OCI-LY1 (cell line): ENCODE results near the gene NFIX.

Experiments
- H2AFZ ChIP-seq: fragments of 200-600 bp; sonication (generic), shearing (Covaris generic); 2 replicates; pipeline ENCODE4 v1.6.0; 2014; ENCODE audit warnings: antibody characterized with exemption, mild to moderate bottlenecking, low read length
- H3F3A ChIP-seq: fragments of 200-600 bp; sonication (generic), shearing (Covaris generic); 2 replicates; pipeline ENCODE4 v1.6.0; 2014; ENCODE audit warnings: mild to moderate bottlenecking, antibody characterized with exemption, low read length, moderate library complexity; ENCODE audit not compliant: insufficient read depth
- H3K27ac ChIP-seq: fragments of 200-600 bp; sonication (generic); 2 replicates; pipeline ENCODE4 v1.5.1; 2014; ENCODE audit warnings: low read length, mixed run types, mild to moderate bottlenecking, low read depth; ENCODE audit not compliant: poor library complexity, severe bottlenecking
- H3K27me3 ChIP-seq: fragments of 200-600 bp; sonication (generic); 2 replicates; pipeline ENCODE4 v1.6.0; 2014; ENCODE audit warnings: antibody characterized with exemption, mild to moderate bottlenecking, low read length, moderate library complexity; ENCODE audit not compliant: insufficient read depth
- H3K36me3 ChIP-seq: fragments of 200-600 bp; sonication (generic); 2 replicates; pipeline ENCODE4 v1.6.1; 2014; ENCODE audit warnings: mild to moderate bottlenecking, antibody characterized with exemption, low read length, moderate library complexity, mixed read lengths; ENCODE audit not compliant: insufficient read depth
- H3K4me1 ChIP-seq: fragments of 200-600 bp; sonication (generic); 2 replicates; pipeline ENCODE4 v1.5.1; 2014; ENCODE audit warnings: mild to moderate bottlenecking, low read length, moderate library complexity; ENCODE audit not compliant: insufficient read depth, severe bottlenecking
- H3K4me2 ChIP-seq: fragments of 200-600 bp; sonication (generic), shearing (Covaris generic); 2 replicates; pipeline ENCODE4 v1.6.1; 2014; ENCODE audit warnings: low read length
- H3K4me3 ChIP-seq: fragments of 200-600 bp; sonication (generic); 2 replicates; pipeline ENCODE4 v1.5.1; 2014; ENCODE audit warnings: low read length, low read depth, mild to moderate bottlenecking, mixed read lengths; ENCODE audit not compliant: poor library complexity, severe bottlenecking
- H3K79me2 ChIP-seq: fragments of 200-600 bp; shearing (Covaris generic); 2 replicates; pipeline ENCODE4 v1.6.1; 2016; ENCODE audit warnings: mixed run types, low read length, mixed read lengths; ENCODE audit not compliant: insufficient read depth
- H3K9ac ChIP-seq: fragments of 200-600 bp; sonication (generic), shearing (Covaris generic); 2 replicates; pipeline ENCODE4 v1.6.1; 2014; ENCODE audit warnings: mild to moderate bottlenecking, low read length, mixed read lengths
- H3K9me2 ChIP-seq: fragments of 200-600 bp; sonication (generic), shearing (Covaris generic); 2 replicates; pipeline ENCODE4 v1.6.1; 2014; ENCODE audit warnings: low read depth, mild to moderate bottlenecking, low read length, mixed read lengths
- H3K9me3 ChIP-seq: fragments of 200-600 bp; shearing (Covaris generic); 2 replicates; pipeline ENCODE4 v1.6.1; 2014; ENCODE audit warnings: low read length, mixed read lengths
- H4K20me1 ChIP-seq: fragments of 200-600 bp; sonication (generic), shearing (Covaris generic); 2 replicates; pipeline ENCODE4 v1.6.0; 2016; ENCODE audit warnings: mild to moderate bottlenecking, low read length; ENCODE audit not compliant: insufficient read depth
- CTCF ChIP-seq: fragments of 200-600 bp; sonication (generic), shearing (Covaris generic); IDR thresholded peaks from 2 replicates; pipeline ENCODE4 v1.5.1; 2017; ENCODE audit warnings: mild to moderate bottlenecking, antibody characterized with exemption, low read length, moderate library complexity, mixed read lengths
- EZH2 ChIP-seq: fragments of 200-600 bp; sonication (generic), shearing (Covaris generic); IDR thresholded peaks from 2 replicates; pipeline ENCODE4 v1.8.0; 2017; ENCODE audit warnings: borderline replicate concordance, mixed run types, mild to moderate bottlenecking, antibody characterized with exemption, low read length, moderate library complexity, mixed read lengths

NFIX gene

GRCh38 chr19:13117176-13117771 is 122.0 kb downstream of the NFIX start:
- no peak for TF ChIP-seq EZH2
- TF ChIP-seq CTCF = no peak
- Histone ChIP-seq H3K4me3 (peak overlapping the region; percentile 86), H3K27ac (peak overlapping the region; percentile 80), H3K9me3 (no peaks in the 10 kb centered on the region), H3K36me3 (peaks cover 27% of the 10 kb centered on the region; the same call in 1 of the 2 replicates), H3K9me2 (no peaks in the 10 kb centered on the region), H3F3A (peaks cover 4% of the 10 kb centered on the region; the same call in 1 of the 2 replicates), H4K20me1 (no peaks in the 10 kb centered on the region), H2AFZ (no peak overlapping the region), H3K4me1 (peaks cover 52% of the 10 kb centered on the region), H3K4me2 (peak overlapping the region; percentile 82), H3K79me2 (peaks cover 34% of the 10 kb centered on the region), H3K27me3 (no peaks in the 10 kb centered on the region), H3K9ac (peak overlapping the region; percentile 75)

GRCh38 chr19:13117772-13118423 is 122.6 kb downstream of the NFIX start, which contains the start of gene NACC1:
Gene NACC1, plus strand, starts transcription at chr19:13118264. Its CDS starts 16,944 bp downstream, at chr19:13135208.
- no peaks in the 10 kb centered on the region for H4K20me1 ChIP-seq
- peaks cover 40% of the 10 kb centered on the region for H3K79me2 ChIP-seq
- H3K4me3 ChIP-seq = peak within 1 kb of the TSS; percentile 100
- no peaks in the 10 kb centered on the region for H3K9me3 ChIP-seq
- TF ChIP-seq EZH2 = no peak
- TF ChIP-seq CTCF = no peak
- H3K9ac ChIP-seq = peak within 1 kb of the TSS; percentile 99
- H3K4me1 ChIP-seq = peaks cover 52% of the 10 kb centered on the region
- H3K36me3 ChIP-seq = peaks cover 21% of the 10 kb centered on the region; the same call in 1 of the 2 replicates
- peak within 1 kb of the TSS; percentile 80 for H3K27ac ChIP-seq
- H3F3A ChIP-seq = peaks cover 4% of the 10 kb centered on the region; the same call in 1 of the 2 replicates
- H3K27me3 ChIP-seq = no peaks in the 10 kb centered on the region
- H2AFZ ChIP-seq = no peak within 1 kb of the TSS
- H3K9me2 ChIP-seq = no peaks in the 10 kb centered on the region
- peak within 1 kb of the TSS; percentile 82 for H3K4me2 ChIP-seq

GRCh38 chr19:13118424-13119193 is 123.3 kb downstream of the NFIX start:
- Histone ChIP-seq H4K20me1 (no peaks in the 10 kb centered on the region), H3K27me3 (no peaks in the 10 kb centered on the region), H3K4me2 (peak overlapping the region; percentile 80), H3F3A (peaks cover 4% of the 10 kb centered on the region; the same call in 1 of the 2 replicates), H3K27ac (peak overlapping the region; percentile 56), H3K9me3 (no peaks in the 10 kb centered on the region), H3K9me2 (no peaks in the 10 kb centered on the region), H3K36me3 (peaks cover 20% of the 10 kb centered on the region; the same call in 1 of the 2 replicates), H2AFZ (no peak overlapping the region), H3K79me2 (peaks cover 44% of the 10 kb centered on the region), H3K4me1 (peaks cover 52% of the 10 kb centered on the region), H3K4me3 (peak overlapping the region; percentile 100), H3K9ac (peak overlapping the region; percentile 99)
- TF ChIP-seq EZH2 (no peak), CTCF (no peak)
